Measurements from ENCODE around the gene EPSTI1. TPM values are rescaled to one million over a fixed set of nuclear protein-coding genes. Genes with fewer than 3 reads are reported as not detected.
"Not testable (repeated sequence)": the region's sequence is repeated elsewhere in the genome, so short reads cannot be mapped to it uniquely, and the experiment has no call there.

The EPSTI1 gene
- polyA plus RNA-seq, 1 donor = 13.6 TPM

- no peak for DNase-seq
Measured at GRCh38 chr13:42894765-42895243, 97.2 kb downstream of the EPSTI1 start.

DNA sequence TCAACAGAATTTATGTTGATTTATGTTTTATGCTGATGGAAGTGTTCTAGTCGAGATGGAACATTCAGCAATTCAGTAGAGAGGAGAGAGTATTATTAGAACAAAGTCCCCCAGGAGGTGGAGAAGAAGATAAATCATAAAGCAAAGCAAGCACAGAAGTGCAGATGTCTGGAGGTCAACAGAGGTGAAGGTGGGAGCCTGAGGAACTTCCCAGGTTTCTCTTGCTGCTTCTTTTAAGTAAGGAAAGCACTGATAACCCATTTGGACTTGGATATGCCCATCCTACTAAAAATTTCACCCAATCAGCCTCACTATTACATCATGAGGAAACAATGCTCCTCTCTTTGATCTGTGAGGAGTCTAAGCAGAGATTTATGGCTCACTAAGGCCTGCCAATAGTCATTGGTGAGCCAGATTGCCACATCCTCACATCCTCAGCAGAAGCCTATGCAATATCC, 98.8 kb downstream of the EPSTI1 start:
- no peak for DNase-seq

DNA sequence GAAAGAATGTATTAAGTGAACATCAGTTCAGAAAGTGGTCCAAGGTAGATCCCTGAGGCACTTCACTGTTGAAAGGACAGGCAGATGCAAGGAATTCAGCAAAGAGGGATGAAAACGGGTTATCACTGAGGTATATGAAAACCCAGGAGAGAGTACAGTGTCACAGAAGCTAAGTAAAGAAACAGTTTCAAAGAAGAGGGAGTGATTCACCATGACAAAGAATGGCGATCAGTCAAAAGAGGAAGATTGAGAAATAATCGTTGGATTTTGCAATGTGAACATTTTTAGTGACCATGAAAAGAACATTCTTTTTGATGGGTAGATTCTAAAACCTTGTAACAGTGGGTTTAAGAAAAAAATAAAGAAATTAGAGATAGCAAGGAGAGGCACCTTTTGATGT, 99.3 kb downstream of the EPSTI1 start:
- no peak for DNase-seq

DNA sequence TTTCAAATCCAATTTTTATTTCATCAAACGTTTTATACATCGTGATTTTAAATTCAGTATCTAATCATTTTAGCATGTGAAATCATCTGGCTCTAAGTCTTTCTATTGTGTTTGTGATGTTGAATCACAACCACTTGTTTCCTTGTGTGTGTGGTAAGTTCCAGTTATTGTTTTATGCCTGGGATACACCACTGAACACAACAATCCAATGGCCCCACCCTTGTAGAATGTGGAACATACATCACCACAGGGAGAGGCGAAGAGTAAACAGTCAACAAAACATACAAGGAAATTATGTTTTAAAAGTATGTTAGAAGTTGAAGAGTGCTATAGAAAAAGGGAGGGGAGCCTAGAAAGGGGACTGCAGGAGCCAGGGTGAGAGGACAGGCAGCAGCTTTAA, 100.5 kb downstream of the EPSTI1 start:
- DNase-seq = no peak

- DNase-seq = no peak
Measured at GRCh38 chr13:42885325-42885724, 106.7 kb downstream of the EPSTI1 start.

DNA sequence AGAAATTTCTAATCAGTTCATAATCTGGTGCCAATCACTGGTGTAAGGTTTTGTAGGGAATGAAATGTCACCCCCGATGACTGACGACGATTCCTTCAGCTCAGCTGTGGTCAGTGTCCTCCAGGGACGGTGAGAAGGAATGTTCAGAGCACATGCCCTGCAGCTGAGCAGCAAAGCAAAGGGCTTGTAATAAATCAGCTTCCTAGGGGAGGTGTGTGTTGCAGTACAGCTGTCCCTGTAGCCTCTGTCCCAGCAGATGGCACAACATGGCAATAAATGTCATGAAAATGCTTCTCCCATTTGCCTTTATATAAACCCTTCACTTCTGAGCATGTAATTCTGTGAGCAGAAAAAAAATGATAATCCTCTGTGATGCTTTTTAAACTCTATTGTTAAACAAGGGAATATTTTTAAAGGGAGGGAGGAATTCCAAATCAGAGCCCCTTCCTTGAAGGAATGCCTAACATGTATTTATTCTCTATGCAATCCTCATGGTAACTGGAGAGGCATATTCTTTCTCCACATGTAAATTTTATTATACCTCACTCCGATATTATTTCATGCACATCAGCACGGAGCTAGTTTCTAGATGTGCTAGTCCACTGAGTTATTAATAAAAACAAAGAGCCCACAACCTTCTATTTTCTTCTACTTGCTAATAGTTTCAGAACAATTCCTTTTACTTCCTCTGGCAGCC, 108.1 kb downstream of the EPSTI1 start:
- no peak for DNase-seq

GRCh38 chr13:42883142-42883541, 108.9 kb downstream of the EPSTI1 start:
- no peak for DNase-seq

DNA sequence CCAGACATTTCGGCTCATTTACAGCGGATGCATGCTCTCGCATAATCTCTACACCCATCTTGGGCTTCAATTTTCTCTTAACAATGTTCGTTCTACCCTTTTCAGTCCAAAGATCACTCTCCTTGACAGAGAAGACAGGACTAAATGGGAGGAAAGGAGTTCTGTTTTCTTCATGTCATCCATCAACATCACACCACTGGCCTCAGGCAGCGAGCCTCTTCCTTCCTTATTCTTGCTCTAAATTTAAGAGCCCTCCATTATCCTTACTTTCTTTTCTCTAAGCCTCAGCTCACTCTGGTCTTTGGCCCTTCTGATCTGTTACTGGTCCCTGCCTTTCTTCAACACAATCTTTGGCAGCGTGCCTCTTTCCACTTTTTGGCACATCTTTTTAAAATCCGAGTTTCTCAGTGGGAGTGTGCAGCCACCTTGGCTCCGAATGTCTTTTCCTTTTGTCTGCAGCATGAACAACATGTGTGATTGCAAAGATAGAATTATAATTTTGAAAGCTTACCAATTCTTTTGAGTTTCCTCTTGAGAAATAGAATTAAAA, 111.9 kb downstream of the EPSTI1 start:
- DNase-seq = no peak

DNA sequence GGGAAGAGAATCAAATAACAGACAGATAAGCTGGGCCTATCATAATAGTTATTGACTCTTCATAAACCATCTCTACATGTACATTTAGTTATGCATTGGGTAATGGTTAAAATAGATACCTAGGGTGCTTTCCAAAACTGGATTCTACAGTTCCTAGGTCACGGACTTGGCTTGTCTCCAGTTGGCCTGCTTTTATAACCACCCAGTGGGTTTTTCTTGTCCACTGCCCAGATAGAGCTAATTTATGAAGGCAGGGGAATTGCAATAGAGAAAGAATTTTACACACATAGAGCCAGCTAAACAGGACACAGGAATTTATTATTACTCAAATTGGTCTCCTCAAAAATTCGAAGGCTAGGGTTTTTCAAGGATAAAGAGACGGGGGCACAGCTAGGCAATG, 113.3 kb downstream of the EPSTI1 start:
- DNase-seq = no peak

- no peak for DNase-seq
Measured at GRCh38 chr13:42876887-42877545, 115.0 kb downstream of the EPSTI1 start.

DNA sequence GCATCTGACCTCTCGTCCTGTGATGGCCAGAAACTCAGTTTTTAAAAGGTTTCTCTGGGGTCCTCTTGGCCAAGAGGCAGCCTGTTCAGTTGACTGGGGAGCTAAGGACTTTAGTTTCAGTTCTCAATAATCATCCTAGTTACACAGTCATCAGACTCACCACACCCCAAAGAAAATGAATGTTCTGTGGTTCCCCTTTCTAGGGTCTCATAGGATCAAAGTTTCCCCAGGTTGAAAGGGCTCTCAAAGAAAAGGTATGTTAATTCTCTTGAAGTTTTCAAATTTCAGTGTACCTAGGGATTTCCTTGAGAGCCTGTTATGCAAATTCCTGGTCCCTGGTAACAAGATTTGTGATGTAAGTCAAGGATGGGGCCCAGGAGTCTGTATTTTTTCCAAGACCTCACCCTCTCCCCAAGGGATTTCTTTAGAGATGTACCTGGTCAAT, 115.7 kb downstream of the EPSTI1 start:
- no peak for DNase-seq

- DNase-seq = peak; percentile 33
Measured at GRCh38 chr13:42875475-42876269, 116.4 kb downstream of the EPSTI1 start.

DNA sequence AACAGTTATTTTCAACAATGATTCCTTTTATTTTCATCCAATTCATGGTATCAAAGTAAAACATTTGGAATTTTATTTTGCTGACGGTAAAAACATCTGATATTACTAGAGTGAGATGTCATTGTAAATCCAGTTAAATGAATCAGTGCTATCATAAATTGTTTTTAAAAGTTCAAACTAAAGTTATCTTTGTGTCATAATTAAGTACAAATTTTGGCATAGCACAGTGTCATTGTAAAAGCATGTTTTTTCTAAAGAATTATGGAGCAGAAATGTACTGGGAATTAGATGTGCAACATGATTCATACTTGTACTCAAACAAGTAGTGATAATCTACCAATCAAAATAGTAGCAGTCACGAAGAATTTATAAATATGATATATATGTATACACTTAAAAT, 117.8 kb downstream of the EPSTI1 start:
- DNase-seq = no peak

- DNase-seq = no peak
Measured at GRCh38 chr13:42873081-42873480, 119.0 kb downstream of the EPSTI1 start.

GRCh38 chr13:42867232-42867631, 124.8 kb downstream of the EPSTI1 start:
- no peak for DNase-seq

- DNase-seq = no peak
Measured at GRCh38 chr13:42865768-42866102, 126.3 kb downstream of the EPSTI1 start.

- no peak for DNase-seq
Measured at GRCh38 chr13:42864952-42865767, 126.9 kb downstream of the EPSTI1 start.

DNA sequence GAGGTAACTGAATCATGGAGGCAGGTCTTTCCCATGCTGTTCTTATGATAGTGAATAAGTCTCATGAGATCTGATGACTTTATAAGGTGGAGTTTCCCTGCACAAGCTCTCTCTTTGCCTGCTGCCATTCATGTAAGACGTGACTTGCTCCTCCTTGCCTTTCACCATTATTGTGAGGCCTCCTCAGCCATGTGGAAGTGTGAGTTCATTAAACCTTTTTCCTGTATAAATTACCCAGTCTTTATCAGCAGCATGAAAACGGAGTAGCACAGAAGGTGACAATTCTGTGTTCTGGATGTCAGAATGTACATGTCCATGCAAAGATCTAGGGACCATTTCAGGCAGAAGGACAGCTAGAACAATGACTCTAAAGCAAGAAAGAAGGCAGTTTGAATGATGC, 129.7 kb downstream of the EPSTI1 start:
- not testable (repeated sequence) for DNase-seq

GRCh38 chr13:42860485-42860884, 131.6 kb downstream of the EPSTI1 start:
- DNase-seq = no peak

- no peak for DNase-seq
Measured at GRCh38 chr13:42859760-42860159, 132.3 kb downstream of the EPSTI1 start.

- DNase-seq = no peak
Measured at GRCh38 chr13:42855410-42855809, 136.6 kb downstream of the EPSTI1 start.

DNA sequence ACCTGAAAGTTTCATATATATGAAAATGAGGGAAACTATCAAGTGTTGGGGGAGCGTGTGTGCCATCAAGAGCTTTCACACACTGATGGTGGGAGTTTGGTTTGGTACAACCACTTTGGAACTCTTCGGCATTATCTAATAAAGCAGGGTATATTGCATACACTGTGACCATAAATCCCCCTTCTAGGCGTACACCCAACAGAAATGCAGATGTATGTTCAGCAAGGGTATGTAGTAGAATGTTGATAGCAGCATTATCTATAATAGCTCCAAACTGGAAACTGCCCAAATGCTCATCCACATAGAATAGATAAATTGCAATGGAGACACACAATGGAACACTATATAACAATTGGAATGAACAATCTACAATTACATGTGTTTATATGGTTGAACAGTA, 139.9 kb downstream of the EPSTI1 start:
- DNase-seq = no peak
